Astrocyte (in vitro differentiated cells and primary cell): ENCODE measurements around the gene TIMMDC1.

Experiments used
- EZH2 ChIP-seq: IDR thresholded peaks from 2 replicates; pipeline ENCODE4 v1.6.1; 2012; ENCODE audit warnings: mild to moderate bottlenecking, low read length, inconsistent platforms; ENCODE audit not compliant: insufficient read depth
- TF ChIP-seq, protein P1 (sequence below): IDR thresholded peaks from 2 replicates; pipeline ENCODE4 v1.5.1; 2011; ENCODE audit warnings: low read depth, mild to moderate bottlenecking, inconsistent platforms, low read length, moderate library complexity; ENCODE audit not compliant: insufficient read depth

DNA sequence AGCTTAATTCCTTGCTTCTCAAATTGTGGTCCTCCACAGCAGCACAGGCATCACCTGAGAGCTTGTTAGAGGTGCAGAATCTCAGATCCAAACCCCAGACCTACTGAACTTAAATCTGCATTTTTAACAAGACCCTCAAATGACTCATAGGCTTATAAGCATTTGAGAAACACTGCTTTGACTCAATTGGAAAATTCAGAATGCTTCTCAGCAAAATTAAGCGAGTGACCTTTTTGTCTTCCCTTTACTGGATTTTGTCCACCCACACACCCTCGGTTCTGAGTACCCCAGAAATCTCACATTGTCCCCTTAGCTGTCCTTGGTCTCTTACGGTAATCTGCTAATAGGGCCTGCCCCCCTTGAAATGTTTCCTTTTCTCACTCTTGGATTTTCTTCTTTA is 43.2 kb downstream of the TIMMDC1 start:
- TF ChIP-seq, protein P1, sequence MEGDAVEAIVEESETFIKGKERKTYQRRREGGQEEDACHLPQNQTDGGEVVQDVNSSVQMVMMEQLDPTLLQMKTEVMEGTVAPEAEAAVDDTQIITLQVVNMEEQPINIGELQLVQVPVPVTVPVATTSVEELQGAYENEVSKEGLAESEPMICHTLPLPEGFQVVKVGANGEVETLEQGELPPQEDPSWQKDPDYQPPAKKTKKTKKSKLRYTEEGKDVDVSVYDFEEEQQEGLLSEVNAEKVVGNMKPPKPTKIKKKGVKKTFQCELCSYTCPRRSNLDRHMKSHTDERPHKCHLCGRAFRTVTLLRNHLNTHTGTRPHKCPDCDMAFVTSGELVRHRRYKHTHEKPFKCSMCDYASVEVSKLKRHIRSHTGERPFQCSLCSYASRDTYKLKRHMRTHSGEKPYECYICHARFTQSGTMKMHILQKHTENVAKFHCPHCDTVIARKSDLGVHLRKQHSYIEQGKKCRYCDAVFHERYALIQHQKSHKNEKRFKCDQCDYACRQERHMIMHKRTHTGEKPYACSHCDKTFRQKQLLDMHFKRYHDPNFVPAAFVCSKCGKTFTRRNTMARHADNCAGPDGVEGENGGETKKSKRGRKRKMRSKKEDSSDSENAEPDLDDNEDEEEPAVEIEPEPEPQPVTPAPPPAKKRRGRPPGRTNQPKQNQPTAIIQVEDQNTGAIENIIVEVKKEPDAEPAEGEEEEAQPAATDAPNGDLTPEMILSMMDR, result no peak
- no peak for TF ChIP-seq EZH2
